Testis (tissue), 3 donors: ENCODE results near the gene UBE2J1. TPM values are rescaled to one million over a fixed set of nuclear protein-coding genes. Genes with fewer than 3 reads are reported as not detected.

Experiments
- DNase-seq: peaks from one replicate; pipeline ENCODE4 v3.0.0-alpha.2; 2019
- H3K27ac ChIP-seq, 2 donors: fragments of 200-600 bp; sonication (generic); one replicate each; pipeline ENCODE4 v1.5.1; 2019
- H3K27me3 ChIP-seq: fragments of 200-600 bp; sonication (generic); one replicate; pipeline ENCODE4 v1.5.1; 2019
- H3K36me3 ChIP-seq: fragments of 200-600 bp; sonication (generic); one replicate; pipeline ENCODE4 v1.5.1; 2017; ENCODE audit warnings: low read depth; ENCODE audit errors: missing control alignments
- H3K4me1 ChIP-seq: fragments of 200-600 bp; sonication (generic); one replicate; pipeline ENCODE4 v1.5.1; 2019
- H3K4me3 ChIP-seq, 2 donors: fragments of 200-600 bp; sonication (generic); one replicate each; pipeline ENCODE4 v1.5.1; 2017 to 2019
- H3K9me3 ChIP-seq: fragments of 200-600 bp; sonication (generic); one replicate; pipeline ENCODE4 v1.5.1; 2017
- POLR2A ChIP-seq: fragments of 450-650 bp; IDR thresholded peaks from one replicate; pipeline ENCODE4 v1.6.1; 2017; ENCODE audit warnings: antibody characterized with exemption, mild to moderate bottlenecking, moderate library complexity
- WGBS, 2 donors: methylation state at CpG; one replicate each; pipeline ENCODE4 v1.1.5; 2018; 5-methylcytosine and 5-hydroxymethylcytosine counted together
- intact Hi-C: fragments of 100-400 bp; cut with DNase I; formaldehyde crosslinking; loops from one replicate; pipeline ENCODE4 v1.15.1; 2023; ENCODE audit warnings: low total_unique reads
- polyA plus RNA-seq: library from polyadenylated mRNA; stranded (reverse); fragments of 350-450 nt; fragmentation: Illumina TruSeq; extraction: RNeasy Lipid Tissue Mini Kit (QIAGEN cat#74804); gene quantifications from one replicate; pipeline ENCODE4 v1.2.3, GENCODE V29; 2014; ENCODE audit warnings: low read depth, low replicate concordance; ENCODE audit not compliant: insufficient read depth
- total RNA-seq, 2 donors: library from RNA; depleted of rRNA; stranded (reverse); fragments of >200 nt; gene quantifications; one replicate each; pipeline ENCODE4 v1.2.3, GENCODE V29; 2016
- TF ChIP-seq, protein P1 (sequence below), 3 experiments: fragments of 450-650 bp in 2 of 3; fragments of 200-600 bp in 1 of 3; sonication (generic) in 1 of 3; IDR thresholded peaks; one replicate each; pipeline ENCODE4 v1.5.1; 2016 to 2019; ENCODE audit warnings: antibody characterized with exemption in 3 of 3, mild to moderate bottlenecking in 2 of 3, moderate library complexity in 1 of 3

Gene UBE2J1
- total and polyA plus RNA-seq, 3 donors from 2014 or later: 28.7 to 47.3 (median 38.4) TPM

DNA sequence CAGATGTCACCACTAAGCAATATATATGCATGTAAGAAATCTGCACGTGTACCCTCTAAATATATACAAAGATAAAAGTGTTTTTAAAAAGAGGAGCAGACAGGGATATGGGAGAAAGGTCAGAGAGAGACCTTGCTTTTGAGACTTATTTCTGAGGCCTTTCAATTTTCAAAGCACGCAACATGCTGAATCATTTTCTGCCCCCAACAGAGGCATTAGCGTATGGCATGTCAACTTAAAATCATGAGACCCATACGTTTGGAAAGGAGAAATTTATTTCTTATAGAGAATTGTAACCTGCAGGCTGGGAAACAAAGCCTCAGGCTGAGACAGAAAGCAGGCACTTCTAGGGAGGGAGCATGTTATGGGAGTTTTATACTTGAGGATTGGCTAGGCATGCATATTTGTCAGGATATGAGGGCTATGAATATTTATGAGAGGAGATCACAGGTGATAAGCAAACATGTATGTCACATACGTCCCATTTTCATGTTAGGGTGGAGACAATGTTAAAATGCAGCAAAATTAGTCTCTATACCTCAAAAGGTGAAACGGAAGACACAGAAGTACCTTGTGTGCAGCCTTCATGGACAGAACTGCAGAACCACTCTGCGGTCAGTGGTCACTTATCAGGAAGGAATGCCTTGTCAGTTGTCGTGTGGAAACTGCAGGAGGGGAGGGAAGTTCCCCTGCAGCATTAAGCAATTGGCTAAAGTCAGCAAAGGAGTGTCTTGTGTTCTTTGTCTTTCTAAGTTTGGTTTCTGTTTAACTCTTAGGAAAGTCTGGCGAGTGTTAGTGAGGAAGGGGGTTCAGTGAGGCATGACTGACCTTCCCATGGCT lies 31.2 kb downstream of the UBE2J1 start:
- 85% methylated on average over 9 of the region's 9 CpGs for WGBS, 2 donors
- H3K27ac ChIP-seq: no peak overlapping the region
- no peak overlapping the region for H3K4me3 ChIP-seq
- intact Hi-C loops: no loop called here
- DNase-seq: no peak
- no peaks in the 10 kb centered on the region for H3K9me3 ChIP-seq
- H3K36me3 ChIP-seq: no peaks in the 10 kb centered on the region
- no peaks in the 10 kb centered on the region for H3K27me3 ChIP-seq
- no peaks in the 10 kb centered on the region for H3K4me1 ChIP-seq
- TF ChIP-seq, protein P1, sequence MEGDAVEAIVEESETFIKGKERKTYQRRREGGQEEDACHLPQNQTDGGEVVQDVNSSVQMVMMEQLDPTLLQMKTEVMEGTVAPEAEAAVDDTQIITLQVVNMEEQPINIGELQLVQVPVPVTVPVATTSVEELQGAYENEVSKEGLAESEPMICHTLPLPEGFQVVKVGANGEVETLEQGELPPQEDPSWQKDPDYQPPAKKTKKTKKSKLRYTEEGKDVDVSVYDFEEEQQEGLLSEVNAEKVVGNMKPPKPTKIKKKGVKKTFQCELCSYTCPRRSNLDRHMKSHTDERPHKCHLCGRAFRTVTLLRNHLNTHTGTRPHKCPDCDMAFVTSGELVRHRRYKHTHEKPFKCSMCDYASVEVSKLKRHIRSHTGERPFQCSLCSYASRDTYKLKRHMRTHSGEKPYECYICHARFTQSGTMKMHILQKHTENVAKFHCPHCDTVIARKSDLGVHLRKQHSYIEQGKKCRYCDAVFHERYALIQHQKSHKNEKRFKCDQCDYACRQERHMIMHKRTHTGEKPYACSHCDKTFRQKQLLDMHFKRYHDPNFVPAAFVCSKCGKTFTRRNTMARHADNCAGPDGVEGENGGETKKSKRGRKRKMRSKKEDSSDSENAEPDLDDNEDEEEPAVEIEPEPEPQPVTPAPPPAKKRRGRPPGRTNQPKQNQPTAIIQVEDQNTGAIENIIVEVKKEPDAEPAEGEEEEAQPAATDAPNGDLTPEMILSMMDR (IDR thresholded peaks at IDR 0.05): no peak
- no peak for TF ChIP-seq POLR2A

DNA sequence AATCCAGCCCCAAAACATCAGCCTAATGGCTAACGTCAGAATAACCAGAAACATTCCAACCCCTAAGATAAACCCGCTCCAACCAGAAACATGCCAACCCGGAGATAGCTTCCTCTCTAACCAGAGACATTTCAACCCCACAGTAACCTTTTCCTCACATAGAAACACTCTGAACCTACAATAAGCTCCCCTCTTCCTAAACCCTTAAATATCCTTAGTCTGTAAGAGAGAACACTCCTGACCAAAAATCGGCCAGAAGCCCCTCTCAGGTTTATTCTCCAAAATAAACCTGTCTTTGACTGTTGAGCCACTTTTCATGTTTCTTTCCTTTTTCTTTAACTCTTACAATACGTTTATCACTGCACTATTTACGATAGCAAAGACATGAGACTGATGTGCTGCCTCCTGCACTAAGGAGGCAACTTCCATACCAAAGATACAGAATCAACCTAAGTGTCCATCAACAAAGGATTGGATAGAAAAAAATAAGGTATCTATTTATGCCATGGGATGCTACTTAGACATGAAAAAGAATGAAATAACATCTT lies 32.4 kb downstream of the UBE2J1 start:
- 91 to 92% methylated on average over 6 of the region's 6 CpGs for WGBS, 2 donors
- intact Hi-C loops: no loop called here

DNA sequence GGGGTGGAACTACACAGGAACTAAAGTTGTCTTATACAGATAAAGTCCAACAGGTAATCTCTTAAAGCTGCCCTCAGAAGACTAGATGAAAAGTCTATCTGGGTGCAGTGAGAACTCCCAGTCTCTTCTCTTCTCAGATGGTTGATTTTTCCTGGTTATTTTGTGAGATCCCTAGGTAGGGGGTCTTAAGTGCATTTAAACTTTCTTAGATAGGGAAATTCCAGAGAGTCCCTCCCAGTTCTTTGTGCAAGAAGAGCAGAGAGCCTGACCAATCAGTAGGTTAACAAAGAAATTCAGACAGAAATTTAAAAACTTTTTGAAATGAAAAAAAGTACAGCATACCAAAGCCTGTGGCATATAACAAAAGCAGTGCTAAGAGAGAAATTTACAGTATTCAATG lies 35.5 kb downstream of the UBE2J1 start:
- Histone ChIP-seq H3K4me3 (no peak overlapping the region), H3K27ac (no peak overlapping the region), H3K4me1 (peaks cover 9% of the 10 kb centered on the region), H3K36me3 (no peaks in the 10 kb centered on the region), H3K9me3 (no peaks in the 10 kb centered on the region), H3K27me3 (no peaks in the 10 kb centered on the region)
- TF ChIP-seq, protein P1 (IDR thresholded peaks at IDR 0.05): no peak
- TF ChIP-seq POLR2A: no peak
- no peak for DNase-seq
- intact Hi-C loops: no loop called here

More for the DNA sequence above, 32.4 kb downstream of the UBE2J1 start:
- Histone ChIP-seq H3K9me3 (no peaks in the 10 kb centered on the region), H3K4me3 (no peak overlapping the region), H3K27me3 (no peaks in the 10 kb centered on the region), H3K4me1 (no peaks in the 10 kb centered on the region), H3K27ac (no peak overlapping the region), H3K36me3 (no peaks in the 10 kb centered on the region)
- no peak for TF ChIP-seq POLR2A
- TF ChIP-seq, protein P1 (IDR thresholded peaks at IDR 0.05): no peak
- no peak for DNase-seq

DNA sequence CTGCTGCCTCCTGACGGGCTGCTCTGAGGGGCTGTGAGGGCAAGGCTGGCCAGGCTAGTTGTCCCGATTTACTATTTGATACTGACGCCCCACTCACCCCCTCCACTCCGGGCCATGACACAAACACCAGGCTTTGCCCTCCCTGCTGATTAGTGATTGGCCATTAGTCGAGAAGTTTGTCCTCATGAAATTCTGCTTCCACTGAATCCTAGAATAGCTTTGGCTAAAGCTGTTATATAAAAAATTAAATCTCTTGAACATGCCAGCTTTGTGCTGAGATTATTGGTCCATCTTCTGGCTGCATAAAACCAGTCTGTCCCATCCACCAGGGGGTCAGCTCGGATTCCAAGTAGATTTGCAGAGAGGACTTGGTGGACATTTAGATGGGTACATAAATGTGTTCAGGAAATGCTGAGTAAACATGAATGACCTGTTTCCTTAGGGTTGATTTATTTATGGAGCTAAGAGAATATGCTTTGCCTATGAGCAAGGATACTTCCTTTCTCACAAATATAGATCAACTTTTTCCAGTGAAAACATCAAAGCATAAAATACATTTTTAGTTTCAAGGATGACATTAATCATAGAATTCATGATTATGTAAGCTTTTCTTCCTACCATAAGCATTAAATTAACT lies 37.2 kb downstream of the UBE2J1 start, which contains the start of gene GABRR2:
GABRR2 (minus strand) TSS at position 51 of the 637 bp plus-strand sequence. CDS start 134 bp downstream, outside the sequence.
- Histone ChIP-seq H3K36me3 (no peaks in the 10 kb centered on the region), H3K27me3 (no peaks in the 10 kb centered on the region), H3K4me3 (no peak within 1 kb of the TSS), H3K27ac (no peak within 1 kb of the TSS), H3K4me1 (peaks cover 14% of the 10 kb centered on the region), H3K9me3 (no peaks in the 10 kb centered on the region)
- intact Hi-C loops: no loop called here
- no peak for TF ChIP-seq POLR2A
- TF ChIP-seq, protein P1 (IDR thresholded peaks at IDR 0.05): no peak
- 90% methylated on average over 6 of the region's 6 CpGs for WGBS, 2 donors
- DNase-seq: no peak
